HG02840 (cell line): ENCODE results near the gene FUS.

ENCODE experiments used
- ATAC-seq: cut with Tn5 transposase; IDR thresholded peaks from one replicate; pipeline ENCODE4 v1.9.1; 2021; ENCODE audit warnings: mild to moderate bottlenecking, moderate library complexity, moderate number of reproducible peaks; ENCODE audit not compliant: unreplicated experiment, low FRiP score

FUS gene

DNA sequence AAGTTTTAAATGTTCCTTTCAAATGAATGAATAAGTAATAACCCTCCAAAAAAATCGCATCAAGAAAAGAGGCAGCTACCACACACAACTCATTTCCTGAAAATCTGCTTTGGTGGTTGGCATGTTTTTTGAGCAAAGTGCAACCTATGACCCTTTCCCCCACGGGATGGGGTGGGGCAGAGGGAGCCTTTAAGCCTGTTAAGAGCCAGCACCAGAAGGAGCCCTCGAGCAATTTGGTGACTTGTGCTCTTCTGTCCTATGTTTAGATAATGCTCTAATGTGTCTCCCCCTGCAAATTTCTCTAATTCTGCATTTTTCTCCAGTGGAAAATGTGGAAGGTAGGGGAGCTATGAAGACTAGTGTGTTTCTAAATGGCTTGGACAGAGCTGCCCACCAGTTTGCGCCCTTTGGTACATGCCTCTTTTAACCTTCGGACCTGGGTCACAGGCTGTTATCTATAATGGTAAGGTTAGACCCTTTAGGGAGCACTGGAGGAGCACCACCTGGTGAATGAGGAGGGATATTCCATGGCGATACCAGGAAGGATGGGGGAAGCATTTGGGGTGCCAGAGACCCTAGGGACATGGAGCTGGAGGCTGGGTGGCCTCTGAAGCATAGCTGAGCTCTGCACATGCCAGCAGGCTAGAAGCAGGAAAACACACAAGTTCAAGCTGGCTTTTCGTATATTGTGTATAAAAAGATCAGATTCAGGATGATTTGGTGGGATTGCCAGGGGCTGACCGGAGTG is 21.1 kb downstream of the FUS start:
- no peak for ATAC-seq

DNA sequence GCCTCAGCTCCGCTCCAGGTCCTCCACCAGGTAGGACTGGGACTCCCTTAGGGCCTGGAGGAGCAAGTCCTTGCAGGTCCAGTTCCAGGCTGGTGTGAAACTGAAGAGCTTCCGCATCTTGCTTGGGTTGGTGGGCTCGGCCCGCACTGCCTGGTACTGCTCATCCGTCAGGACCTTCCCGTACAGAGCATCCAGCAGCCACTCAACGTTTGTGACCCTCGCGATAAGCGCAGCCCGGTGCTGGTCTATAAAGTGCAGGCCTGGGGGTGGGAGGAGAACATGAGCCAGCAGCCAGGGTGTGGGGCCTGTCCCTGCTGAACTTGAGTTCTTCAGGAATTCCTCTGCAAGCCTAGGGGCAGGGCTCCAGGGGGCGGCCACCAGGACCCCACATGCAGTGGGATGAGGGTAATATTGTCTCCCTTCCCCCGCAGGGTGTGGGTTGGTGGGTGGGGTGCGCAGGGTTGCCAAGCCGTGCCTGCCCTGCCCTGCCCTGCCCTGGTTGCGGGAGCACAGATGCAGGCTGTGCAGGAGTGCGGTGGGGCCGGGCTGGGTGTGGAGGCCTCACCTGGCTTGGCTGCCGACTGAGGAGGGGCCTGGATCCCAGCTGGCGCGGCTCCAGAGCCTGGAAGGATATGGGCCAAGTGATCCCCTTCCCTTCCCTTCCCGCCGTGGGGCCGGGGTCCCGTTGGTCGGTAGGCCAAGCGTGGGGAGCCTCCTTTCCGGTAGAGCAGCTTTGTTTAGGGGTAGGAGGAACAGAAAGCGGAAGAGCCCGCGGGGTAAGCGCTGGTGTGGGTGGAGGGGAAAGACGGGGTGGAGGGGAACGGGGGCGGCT is 21.9 kb downstream of the FUS start:
- peak; percentile 49 for ATAC-seq

DNA sequence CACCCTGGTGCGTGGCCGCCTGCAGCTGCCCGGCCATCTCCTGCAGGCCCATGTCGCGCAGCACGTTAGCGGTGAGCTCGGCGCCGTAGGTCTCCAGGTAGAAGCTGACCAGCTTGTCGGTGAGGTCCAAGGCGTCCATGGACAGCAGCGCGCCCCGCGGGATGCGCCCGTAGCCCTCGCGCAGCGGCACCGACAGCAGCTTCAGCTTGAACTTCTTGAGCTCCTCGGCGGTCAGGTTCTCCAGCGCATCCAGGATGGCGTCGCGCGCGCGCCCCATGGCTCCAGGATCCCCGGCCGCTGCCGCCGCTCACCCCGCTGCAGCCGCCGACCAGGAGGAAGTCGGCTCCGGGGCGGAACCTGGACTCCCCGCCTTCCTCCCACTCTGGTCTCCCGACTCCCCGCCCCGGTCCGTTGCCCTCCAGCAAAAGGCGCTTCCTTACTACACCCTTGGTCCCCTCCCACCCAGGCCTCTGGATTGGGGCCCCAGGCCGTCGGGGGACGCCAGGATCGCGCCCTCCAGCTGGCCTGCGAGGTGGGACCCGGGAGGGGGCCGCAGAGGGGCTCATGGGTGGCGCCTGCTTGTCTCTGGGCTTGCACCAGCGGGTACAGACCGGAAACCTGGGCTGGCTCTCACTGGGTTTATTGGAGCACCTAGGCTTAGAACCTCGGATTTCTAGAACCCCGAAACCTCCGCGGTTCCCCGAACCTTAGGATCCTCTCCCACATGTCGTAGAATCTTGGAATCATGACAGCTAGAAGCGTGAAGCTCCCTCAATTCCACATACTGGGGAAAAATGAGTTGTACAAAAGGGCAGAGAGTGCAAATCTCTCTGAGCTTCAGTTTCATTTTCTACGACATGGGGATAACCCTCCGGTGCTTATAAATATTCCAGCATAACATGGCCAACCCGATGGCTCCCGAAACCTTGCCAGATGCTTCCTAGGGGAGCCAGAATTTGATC is 22.8 kb downstream of the FUS start, which contains the start of gene PYCARD:
Gene PYCARD, minus strand, starts transcription at position 347 of the 962 bp plus-strand sequence. Its CDS starts 70 bp downstream, at position 277.
- ATAC-seq = peak; percentile 31

GRCh38 chr16:31204871-31205666 is 25.1 kb downstream of the FUS start:
- ATAC-seq = no peak

DNA sequence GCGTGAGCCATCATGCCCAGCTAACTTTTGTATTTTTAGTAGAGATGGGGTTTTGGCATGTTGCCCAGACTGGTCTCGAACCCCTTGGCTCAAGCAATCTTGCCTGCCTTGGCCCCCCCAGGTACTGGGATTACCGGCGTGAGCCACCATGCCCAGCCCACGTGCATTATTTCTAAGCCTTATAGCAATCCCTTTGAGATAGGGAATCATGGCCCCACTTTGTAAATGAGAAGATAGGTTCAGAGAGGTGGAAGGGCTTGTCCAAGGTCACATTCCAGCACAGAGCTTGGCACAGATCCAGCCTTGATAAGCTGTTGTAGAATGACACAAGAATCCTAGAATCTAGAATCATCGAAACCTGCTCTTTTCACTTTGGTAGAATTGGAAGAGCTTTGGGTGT is 26.8 kb downstream of the FUS start:
- ATAC-seq = no peak

GRCh38 chr16:31213342-31213741 is 33.4 kb downstream of the FUS start:
- ATAC-seq = no peak

DNA sequence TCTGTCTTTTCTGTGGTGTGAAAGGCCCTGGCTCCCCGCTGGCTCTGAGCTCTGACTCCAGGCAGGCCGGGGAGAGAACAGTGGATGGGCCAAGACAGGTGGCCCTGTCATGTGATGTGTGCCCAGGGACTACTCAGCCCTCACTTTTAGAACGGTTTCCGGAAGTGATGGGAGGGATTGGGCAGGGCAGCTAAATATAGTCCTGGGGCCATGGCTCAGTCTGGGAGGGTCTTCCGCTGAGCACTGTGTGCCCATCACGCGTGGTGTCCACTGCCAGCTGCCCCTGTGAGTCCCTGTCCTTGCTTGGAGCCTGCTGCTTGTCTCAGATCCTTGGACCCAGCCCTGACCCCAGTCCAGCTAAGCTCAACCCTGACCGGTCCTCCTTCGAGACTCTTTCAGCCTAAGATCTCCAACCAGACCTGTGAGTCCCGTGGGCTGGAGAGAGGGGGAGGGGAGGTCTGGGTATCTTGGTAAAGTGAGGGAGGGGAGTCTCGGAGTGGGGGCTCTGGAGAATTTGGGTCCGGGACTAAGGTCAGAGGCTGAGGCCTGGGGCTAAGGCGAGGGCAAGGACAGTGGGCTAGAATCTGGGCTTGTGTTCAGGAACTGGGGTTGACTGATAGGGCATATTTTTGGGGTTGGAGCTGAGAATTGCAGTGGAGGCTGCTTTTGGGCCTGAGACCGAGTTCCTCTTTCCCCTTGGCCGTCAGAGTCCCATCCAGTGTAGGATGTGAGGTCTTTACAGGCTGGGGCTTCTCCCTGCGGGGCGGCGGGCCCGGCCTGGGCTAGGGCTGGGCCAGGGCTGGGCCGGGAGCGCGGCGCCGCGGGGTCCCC is 34.2 kb downstream of the FUS start, which contains the start of gene TRIM72:
Gene TRIM72, plus strand, starts transcription at position 243 of the 831 bp plus-strand sequence. CDS start 620 bp downstream, outside the sequence.
- no peak for ATAC-seq

- no peak for ATAC-seq
These were observed 34.9 kb downstream of the FUS start for GRCh38 chr16:31214708-31215286.

GRCh38 chr16:31215287-31216162 is 35.6 kb downstream of the FUS start:
- ATAC-seq = no peak

- ATAC-seq = no peak
These were observed 36.6 kb downstream of the FUS start, which contains the start of gene PYDC1 for GRCh38 chr16:31216422-31217135. Gene PYDC1 (minus strand): TSS chr16:31217135. CDS start chr16:31217028, 107 bp downstream.

GRCh38 chr16:31217136-31217530 is 37.2 kb downstream of the FUS start:
- ATAC-seq = no peak

- ATAC-seq = no peak
These were observed 39.3 kb downstream of the FUS start for GRCh38 chr16:31219154-31219741.

GRCh38 chr16:31221357-31222160 is 41.6 kb downstream of the FUS start:
- no peak for ATAC-seq

GRCh38 chr16:31223044-31223443 is 43.1 kb downstream of the FUS start:
- ATAC-seq = no peak
